WTC11 (cell line): ENCODE results near the gene CTIF. TPM values are rescaled to one million over a fixed set of nuclear protein-coding genes. Genes with fewer than 3 reads are reported as not detected.

Experiments used
- ATAC-seq: fragments of 200-7000 bp; cut with Tn5 transposase; 2 replicates; pipeline ENCODE4 v1.10.0; 2021; ENCODE audit warnings: mild to moderate bottlenecking, moderate library complexity
- CTCF ChIA-PET: fragments of 300-600 bp; sonication (Branson Sonifier 250); formaldehyde crosslinking; loops from one replicate; lab custom pipeline; 2021; ENCODE audit warnings: antibody characterized with exemption; lab: Charles Lee
- POLR2A ChIA-PET: fragments of 350-600 bp; sonication (Branson Sonifier 250); formaldehyde crosslinking; loops from one replicate; lab custom pipeline; 2021; ENCODE audit warnings: antibody characterized with exemption; lab: Charles Lee
- DNase-seq: peaks from one replicate; pipeline ENCODE4 v3.0.0; 2021; ENCODE audit warnings: low spot score
- H3K27ac Mint-ChIP-seq: 2 replicates; pipeline ENCODE4 v1.8.0; 2021; ENCODE audit warnings: mixed read lengths
- H3K27me3 Mint-ChIP-seq: 2 replicates; pipeline ENCODE4 v1.8.0; 2021; ENCODE audit warnings: low read depth, mild to moderate bottlenecking, moderate library complexity, mixed read lengths
- H3K36me3 Mint-ChIP-seq: 2 replicates; pipeline ENCODE4 v1.8.0; 2021; ENCODE audit warnings: mixed read lengths
- H3K4me1 Mint-ChIP-seq: 2 replicates; pipeline ENCODE4 v1.8.0; 2022; ENCODE audit warnings: mixed read lengths
- H3K4me3 Mint-ChIP-seq: 2 replicates; pipeline ENCODE4 v1.8.0; 2021; ENCODE audit warnings: mild to moderate bottlenecking, moderate library complexity, mixed read lengths
- H3K9me3 Mint-ChIP-seq: 2 replicates; pipeline ENCODE4 v1.8.0; 2021; ENCODE audit warnings: mixed read lengths
- ARID4B ChIP-seq: sonication (generic); formaldehyde crosslinking; IDR thresholded peaks from 2 replicates; pipeline ENCODE4 v1.8.0; 2023; ENCODE audit warnings: missing genetic modification reagents, mild to moderate bottlenecking, borderline replicate concordance
- CBFB ChIP-seq: sonication (generic); formaldehyde crosslinking; IDR thresholded peaks from 2 replicates; pipeline ENCODE4 v1.8.1; 2022; ENCODE audit warnings: mild to moderate bottlenecking, low read depth, missing genetic modification reagents
- ESRRA ChIP-seq: sonication (generic); formaldehyde crosslinking; IDR thresholded peaks from 2 replicates; pipeline ENCODE4 v1.8.1; 2022; ENCODE audit warnings: mild to moderate bottlenecking, missing genetic modification reagents, borderline replicate concordance
- FOXJ3 ChIP-seq: sonication (generic); formaldehyde crosslinking; IDR thresholded peaks from 2 replicates; pipeline ENCODE4 v1.9.0; 2021; ENCODE audit warnings: missing genetic modification reagents, mild to moderate bottlenecking, borderline replicate concordance
- FOXK1 ChIP-seq: sonication (generic); formaldehyde crosslinking; IDR thresholded peaks from 2 replicates; pipeline ENCODE4 v1.8.0; 2022; ENCODE audit warnings: mild to moderate bottlenecking, moderate library complexity, missing genetic modification reagents
- FOXP4 ChIP-seq: sonication (generic); formaldehyde crosslinking; IDR thresholded peaks from 2 replicates; pipeline ENCODE4 v1.8.0; 2022; ENCODE audit warnings: mild to moderate bottlenecking, missing genetic modification reagents
- GABPB1 ChIP-seq: sonication (generic); formaldehyde crosslinking; IDR thresholded peaks from 2 replicates; pipeline ENCODE4 v1.8.1; 2023; ENCODE audit warnings: mild to moderate bottlenecking, missing genetic modification reagents
- JUN ChIP-seq: sonication (generic); formaldehyde crosslinking; IDR thresholded peaks from 2 replicates; pipeline ENCODE4 v1.8.0; 2023; ENCODE audit warnings: mild to moderate bottlenecking, missing genetic modification reagents
- MYBL2 ChIP-seq: sonication (generic); formaldehyde crosslinking; IDR thresholded peaks from 2 replicates; pipeline ENCODE4 v1.8.1; 2023; ENCODE audit warnings: mild to moderate bottlenecking, moderate library complexity, missing genetic modification reagents
- NR3C1 ChIP-seq: sonication (generic); formaldehyde crosslinking; conservative IDR thresholded peaks from 2 replicates; pipeline ENCODE4 v1.8.1; 2023; ENCODE audit warnings: low read depth, mild to moderate bottlenecking, missing genetic modification reagents
- OVOL2 ChIP-seq: fragments of 250-450 bp; sonication (Bioruptor Pico); IDR thresholded peaks from 2 replicates; pipeline ENCODE4 v1.9.0; 2021; ENCODE audit warnings: mild to moderate bottlenecking, borderline replicate concordance
- PRDM15 ChIP-seq: sonication (generic); formaldehyde crosslinking; IDR thresholded peaks from 2 replicates; pipeline ENCODE4 v1.8.0; 2022; ENCODE audit warnings: missing genetic modification reagents
- RELA ChIP-seq: sonication (generic); formaldehyde crosslinking; IDR thresholded peaks from 2 replicates; pipeline ENCODE4 v1.8.1; 2022; ENCODE audit warnings: missing genetic modification reagents, mild to moderate bottlenecking, borderline replicate concordance
- RORB ChIP-seq: fragments of 250-450 bp; sonication (Bioruptor Pico); IDR thresholded peaks from 2 replicates; pipeline ENCODE4 v1.9.0; 2021; ENCODE audit warnings: mild to moderate bottlenecking
- USF2 ChIP-seq: sonication (generic); formaldehyde crosslinking; IDR thresholded peaks from 2 replicates; pipeline ENCODE4 v1.8.1; 2023; ENCODE audit warnings: mild to moderate bottlenecking, missing genetic modification reagents, moderate library complexity
- ZMAT4 ChIP-seq: fragments of 250-450 bp; sonication (Bioruptor Pico); IDR thresholded peaks from 2 replicates; pipeline ENCODE4 v1.9.0; 2021; ENCODE audit warnings: mild to moderate bottlenecking
- ZNF121 ChIP-seq: sonication (generic); formaldehyde crosslinking; IDR thresholded peaks from 2 replicates; pipeline ENCODE4 v1.8.0; 2023; ENCODE audit warnings: missing genetic modification reagents
- ZNF138 ChIP-seq: sonication (generic); formaldehyde crosslinking; conservative IDR thresholded peaks from 2 replicates; pipeline ENCODE4 v1.8.1; 2022; ENCODE audit warnings: mild to moderate bottlenecking, moderate library complexity, missing genetic modification reagents
- ZNF281 ChIP-seq: sonication (generic); formaldehyde crosslinking; IDR thresholded peaks from 2 replicates; pipeline ENCODE4 v1.8.0; 2023; ENCODE audit warnings: mild to moderate bottlenecking, missing genetic modification reagents
- ZNF532 ChIP-seq: fragments of 250-450 bp; sonication (Bioruptor Pico); IDR thresholded peaks from 2 replicates; pipeline ENCODE4 v1.9.0; 2021; ENCODE audit warnings: mild to moderate bottlenecking, borderline replicate concordance
- total RNA-seq: library from RNA; stranded (reverse); gene quantifications from 3 replicates; pipeline ENCODE4 v1.2.3, GENCODE V29; 2021

CTIF gene
- total RNA-seq, 1 experiment from 2014 or later = 28.5 TPM

GRCh38 chr18:48813321-48813720 lies 274.5 kb downstream of the CTIF start:
- DNase-seq = no peak
- TF ChIP-seq RORB (CRISPR knock-in tag) = no peak
- no peak for TF ChIP-seq ZNF281
- no peak for TF ChIP-seq GABPB1 (CRISPR knock-in tag)
- no peak for TF ChIP-seq ZNF532 (CRISPR knock-in tag)
- TF ChIP-seq JUN = no peak
- no peak for TF ChIP-seq ZNF121 (CRISPR knock-in tag)
- no peak for TF ChIP-seq NR3C1 (CRISPR knock-in tag)
- TF ChIP-seq ESRRA = no peak
- no peak for TF ChIP-seq ZNF138 (CRISPR knock-in tag)
- no peak for TF ChIP-seq FOXP4
- TF ChIP-seq ARID4B (CRISPR knock-in tag) = no peak
- no peak for TF ChIP-seq PRDM15 (CRISPR knock-in tag)
- no peak for TF ChIP-seq CBFB
- no peak for TF ChIP-seq FOXJ3 (CRISPR knock-in tag)
- TF ChIP-seq MYBL2 (CRISPR knock-in tag) = no peak
- no peak for TF ChIP-seq FOXK1 (CRISPR knock-in tag)
- TF ChIP-seq RELA = no peak
- no peak for TF ChIP-seq USF2
- TF ChIP-seq OVOL2 (CRISPR knock-in tag) = no peak
- no peak for TF ChIP-seq ZMAT4 (CRISPR knock-in tag)
- TF ChIP-seq, all 79 proteins: peak for 0
- CTCF ChIA-PET = interaction anchor here (0.7 to 1.3 kb wide), 2 partner anchors 20 to 163 kb away, joined by 3 to 4 read pairs; no protein-coding TSS in a partner anchor

More at GRCh38 chr18:48813321-48813720, 274.5 kb downstream of the CTIF start:
- H3K36me3 Mint-ChIP-seq = no peaks in the 10 kb centered on the region
- ATAC-seq = no peak
- H3K27me3 Mint-ChIP-seq = no peaks in the 10 kb centered on the region
- no peaks in the 10 kb centered on the region for H3K9me3 Mint-ChIP-seq
- POLR2A ChIA-PET = no interaction called here
- no peak overlapping the region for H3K27ac Mint-ChIP-seq
- H3K4me3 Mint-ChIP-seq = no peak overlapping the region
- H3K4me1 Mint-ChIP-seq = no peaks in the 10 kb centered on the region
